GM12874 (cell line): ENCODE data around the gene WFDC2.
A peak's percentile ranks its signal among the peaks of the same experiment; 100 is the strongest.

Experiments
- CTCF ChIP-seq: IDR thresholded peaks from 2 replicates; pipeline ENCODE4 v1.5.1; 2011; ENCODE audit warnings: low read depth, mild to moderate bottlenecking, control low read depth, low read length, moderate library complexity; ENCODE audit not compliant: insufficient read depth

WFDC2 gene

GRCh38 chr20:45444050-45444449 lies 25.5 kb upstream of the WFDC2 start:
- no peak for TF ChIP-seq CTCF

- peak; percentile 79 for TF ChIP-seq CTCF
These were observed 23.6 kb upstream of the WFDC2 start for GRCh38 chr20:45445805-45446562.

GRCh38 chr20:45448270-45448669 lies 21.3 kb upstream of the WFDC2 start:
- TF ChIP-seq CTCF: no peak

GRCh38 chr20:45449528-45449927 lies 20.0 kb upstream of the WFDC2 start:
- TF ChIP-seq CTCF: no peak

- TF ChIP-seq CTCF: peak; percentile 53
These were observed 19.3 kb upstream of the WFDC2 start for GRCh38 chr20:45450097-45450818.

GRCh38 chr20:45452238-45452637 lies 17.3 kb upstream of the WFDC2 start:
- TF ChIP-seq CTCF: no peak

GRCh38 chr20:45452772-45453691 lies 16.5 kb upstream of the WFDC2 start:
- no peak for TF ChIP-seq CTCF
